HEK293T (cell line): Measurements from ENCODE around the gene ARID3A.

Experiments
- CTCF ChIA-PET: fragments of 350-600 bp; formaldehyde crosslinking; extraction: SDS; loops from one replicate; lab custom pipeline; 2021; ENCODE audit warnings: antibody characterized with exemption, inconsistent platforms; lab: Yijun Ruan, JAX
- POLR2A ChIA-PET: fragments of 350-600 bp; formaldehyde crosslinking; extraction: SDS; loops from one replicate; lab custom pipeline; 2020; ENCODE audit warnings: antibody characterized with exemption, inconsistent platforms; lab: Yijun Ruan, JAX
- DNase-seq: peaks from one replicate; pipeline ENCODE4 v3.0.0; 2012; ENCODE audit warnings: mixed read lengths; ENCODE audit errors: extremely low spot score
- ARNT ChIP-seq: fragments of 450-650 bp; IDR thresholded peaks from 2 replicates; pipeline ENCODE4 v1.6.1; 2017; ENCODE audit warnings: mild to moderate bottlenecking
- BHLHE40 ChIP-seq: fragments of 450-650 bp; IDR thresholded peaks from 2 replicates; pipeline ENCODE4 v1.6.1; 2016; ENCODE audit warnings: mild to moderate bottlenecking, moderate library complexity, borderline replicate concordance
- CTBP1 ChIP-seq: fragments of 450-650 bp; IDR thresholded peaks from 2 replicates; pipeline ENCODE4 v1.6.1; 2016; ENCODE audit warnings: borderline replicate concordance
- ELF4 ChIP-seq: fragments of 450-650 bp; IDR thresholded peaks from 2 replicates; pipeline ENCODE4 v1.6.1; 2017; ENCODE audit warnings: antibody characterized with exemption
- FOXA1 ChIP-seq: fragments of 450-650 bp; IDR thresholded peaks from 2 replicates; pipeline ENCODE4 v1.6.1; 2016; ENCODE audit warnings: mild to moderate bottlenecking
- FOXK2 ChIP-seq: fragments of 450-650 bp; IDR thresholded peaks from 2 replicates; pipeline ENCODE4 v1.6.1; 2016; ENCODE audit warnings: mild to moderate bottlenecking
- FOXM1 ChIP-seq: fragments of 450-650 bp; IDR thresholded peaks from 2 replicates; pipeline ENCODE4 v1.6.1; 2017; ENCODE audit warnings: mild to moderate bottlenecking, borderline replicate concordance
- HDGF ChIP-seq: fragments of 450-650 bp; IDR thresholded peaks from 2 replicates; pipeline ENCODE4 v1.6.1; 2017; ENCODE audit warnings: antibody characterized with exemption, borderline replicate concordance
- L3MBTL2 ChIP-seq: fragments of 450-650 bp; conservative IDR thresholded peaks from 2 replicates; pipeline ENCODE4 v1.6.1; 2016; ENCODE audit warnings: mild to moderate bottlenecking
- LEF1 ChIP-seq: fragments of 450-650 bp; IDR thresholded peaks from 2 replicates; pipeline ENCODE4 v1.6.1; 2017; ENCODE audit warnings: mild to moderate bottlenecking, borderline replicate concordance
- NFRKB ChIP-seq: fragments of 450-650 bp; IDR thresholded peaks from 2 replicates; pipeline ENCODE4 v1.6.1; 2016; ENCODE audit warnings: mild to moderate bottlenecking, moderate library complexity
- PKNOX1 ChIP-seq: fragments of 450-650 bp; IDR thresholded peaks from 2 replicates; pipeline ENCODE4 v1.6.1; 2016
- SP1 ChIP-seq: fragments of 450-650 bp; IDR thresholded peaks from 2 replicates; pipeline ENCODE4 v1.6.1; 2017
- SUZ12 ChIP-seq: fragments of 450-650 bp; IDR thresholded peaks from 2 replicates; pipeline ENCODE4 v1.6.1; 2016; ENCODE audit warnings: mild to moderate bottlenecking
- TARDBP ChIP-seq: fragments of 450-650 bp; IDR thresholded peaks from 2 replicates; pipeline ENCODE4 v1.6.1; 2016
- ZNF384 ChIP-seq: fragments of 450-650 bp; IDR thresholded peaks from 2 replicates; pipeline ENCODE4 v1.6.1; 2016

ARID3A gene

GRCh38 chr19:902446-903226 is 23.2 kb upstream of the ARID3A start:
- TF ChIP-seq LEF1 (no peak), SUZ12 (no peak), PKNOX1 (no peak), ELF4 (no peak), L3MBTL2 (no peak), ARNT (no peak), FOXK2 (no peak), BHLHE40 (no peak), FOXM1 (no peak), NFRKB (no peak), HDGF (no peak), FOXA1 (no peak), CTBP1 (no peak), ZNF384 (no peak), SP1 (no peak), TARDBP (no peak)
- ChIA-PET POLR2A (no interaction called here), CTCF (no interaction called here)
- no peak for DNase-seq

DNA sequence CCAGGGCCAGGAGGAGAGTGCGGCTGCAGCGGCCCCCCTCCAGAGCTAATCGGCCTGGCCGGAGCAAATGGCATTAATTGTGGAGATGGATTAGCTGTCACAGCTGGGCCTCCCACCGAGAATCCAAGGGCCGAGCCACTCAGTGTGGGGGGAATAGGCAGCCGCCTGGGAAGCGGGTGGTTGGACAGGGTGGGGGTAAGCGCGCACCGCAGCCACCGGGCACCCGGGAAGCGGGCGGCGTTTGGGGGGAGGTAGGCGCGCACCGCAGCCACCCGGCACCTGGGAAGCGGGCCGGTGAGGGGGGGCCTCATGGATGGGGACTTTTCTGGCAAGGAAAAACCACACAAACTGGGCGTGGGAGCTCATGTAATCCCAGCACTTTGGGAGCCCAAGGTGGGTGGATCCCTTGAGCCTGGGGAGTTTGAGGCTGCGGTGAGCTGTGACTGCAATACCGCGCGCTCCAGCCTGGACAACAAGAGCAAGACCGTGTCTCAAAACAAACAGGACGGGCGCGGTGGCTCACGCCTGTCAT is 22.5 kb upstream of the ARID3A start:
- TF ChIP-seq LEF1 (no peak), PKNOX1 (peak; percentile 85)
- POLR2A ChIA-PET = no interaction called here
- CTCF ChIA-PET = no interaction called here
- DNase-seq = no peak

DNA sequence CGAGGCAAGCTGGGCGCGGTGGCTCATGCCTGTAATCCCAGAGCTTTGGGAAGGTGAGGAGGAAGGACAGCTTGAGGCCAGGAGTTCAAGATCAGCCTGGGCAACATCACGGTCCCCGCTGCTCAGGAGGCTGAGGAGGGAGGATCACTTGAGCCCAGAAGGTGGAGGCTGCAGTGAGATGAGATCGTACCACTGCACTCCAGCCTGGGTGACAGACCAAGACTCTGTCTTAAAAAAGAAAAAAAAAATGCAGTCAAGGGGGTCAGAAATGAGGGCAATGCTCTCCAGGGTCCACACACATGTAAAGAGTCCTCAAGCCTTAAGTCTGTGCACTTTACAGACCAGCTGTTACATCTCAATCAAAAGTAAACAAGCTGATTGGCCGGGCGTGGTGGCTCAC is 21.3 kb upstream of the ARID3A start:
- ChIA-PET CTCF (no interaction called here), POLR2A (no interaction called here)
- TF ChIP-seq TARDBP = no peak
- no peak for TF ChIP-seq PKNOX1
- DNase-seq = no peak

DNA sequence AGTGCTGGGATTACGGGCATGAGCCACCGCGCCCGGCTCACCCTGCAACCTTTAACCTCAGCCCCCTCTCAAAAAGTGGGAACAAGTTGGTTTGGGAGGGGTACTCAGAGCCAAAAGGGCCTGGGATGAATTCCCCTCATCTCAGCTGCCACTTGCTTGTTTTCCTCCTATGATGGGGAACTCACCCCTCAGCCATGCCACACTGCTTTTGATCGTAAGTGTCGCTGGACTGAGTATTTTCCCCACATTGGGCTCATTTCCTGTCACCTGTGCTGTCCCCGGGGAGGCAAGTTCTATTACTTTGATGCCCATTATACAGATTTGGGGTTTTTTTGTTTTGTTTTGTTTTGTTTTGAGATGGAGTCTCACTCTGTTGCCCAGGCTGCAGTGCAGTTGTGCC is 19.4 kb upstream of the ARID3A start:
- no peak for DNase-seq
- POLR2A ChIA-PET = no interaction called here
- TF ChIP-seq TARDBP (no peak), FOXK2 (no peak), L3MBTL2 (no peak), SP1 (no peak), ELF4 (no peak), FOXM1 (no peak), CTBP1 (no peak), ARNT (no peak), HDGF (no peak), PKNOX1 (no peak), BHLHE40 (no peak), ZNF384 (no peak), NFRKB (no peak), SUZ12 (no peak), FOXA1 (no peak), LEF1 (no peak)
- CTCF ChIA-PET = no interaction called here

GRCh38 chr19:907183-907853 is 18.5 kb upstream of the ARID3A start:
- ChIA-PET POLR2A (no interaction called here), CTCF (no interaction called here)
- no peak for DNase-seq
- no peak for TF ChIP-seq HDGF
- no peak for TF ChIP-seq ELF4
- TF ChIP-seq LEF1 = no peak
- no peak for TF ChIP-seq ARNT
- no peak for TF ChIP-seq NFRKB
- TF ChIP-seq L3MBTL2 = no peak
- no peak for TF ChIP-seq SUZ12
- TF ChIP-seq FOXK2 = no peak
- TF ChIP-seq SP1 = no peak
- TF ChIP-seq BHLHE40 = no peak
- no peak for TF ChIP-seq ZNF384
- no peak for TF ChIP-seq PKNOX1
- TF ChIP-seq CTBP1 = no peak
- no peak for TF ChIP-seq FOXM1
- no peak for TF ChIP-seq FOXA1
- TF ChIP-seq TARDBP = no peak
